Measurements from ENCODE around the gene OR51G2.

GRCh38 chr11:4957396-4957795, 38.2 kb upstream of the OR51G2 start:
- no peak for TF ChIP-seq POLR2A (IDR thresholded peaks at IDR 0.05)
- no peak for TF ChIP-seq CTCF (IDR thresholded peaks at IDR 0.05)
